SU-DHL-6 (cell line): ENCODE results near the gene ATP9B.

Experiments used
- H2AFZ ChIP-seq: fragments of 200-600 bp; sonication (generic); 2 replicates; pipeline ENCODE4 v1.6.1; 2014; ENCODE audit warnings: low read depth, mild to moderate bottlenecking, moderate library complexity, mixed read lengths, antibody characterized with exemption, low read length; ENCODE audit not compliant: severe bottlenecking
- H3F3A ChIP-seq: fragments of 200-600 bp; shearing (Covaris generic); 2 replicates; pipeline ENCODE4 v1.6.0; 2016; ENCODE audit warnings: antibody characterized with exemption, mild to moderate bottlenecking; ENCODE audit not compliant: insufficient read depth
- H3K27ac ChIP-seq: fragments of 200-600 bp; sonication (generic); 2 replicates; pipeline ENCODE4 v1.5.1; 2016; ENCODE audit warnings: low read depth, mild to moderate bottlenecking, low read length, moderate library complexity, mixed read lengths
- H3K27me3 ChIP-seq: fragments of 200-600 bp; sonication (generic), shearing (Covaris generic); 2 replicates; pipeline ENCODE4 v1.6.0; 2014; ENCODE audit warnings: mild to moderate bottlenecking, low read length
- H3K36me3 ChIP-seq: fragments of 200-600 bp; sonication (generic); 2 replicates; pipeline ENCODE4 v1.6.1; 2014; ENCODE audit warnings: mild to moderate bottlenecking, low read length, mixed read lengths
- H3K4me2 ChIP-seq: fragments of 300-600, 200-600 bp; shearing (Covaris generic), sonication (generic); 2 replicates; pipeline ENCODE4 v1.6.0; 2014; ENCODE audit warnings: low read length, low read depth, mild to moderate bottlenecking; ENCODE audit not compliant: poor library complexity, severe bottlenecking
- H3K4me3 ChIP-seq: fragments of 200-600 bp; sonication (generic); 2 replicates; pipeline ENCODE4 v1.5.1; 2014; ENCODE audit warnings: antibody characterized with exemption, low read length, mild to moderate bottlenecking, mixed read lengths; ENCODE audit not compliant: insufficient read depth, poor library complexity, severe bottlenecking
- H3K79me2 ChIP-seq: fragments of 200-600 bp; sonication (generic); 2 replicates; pipeline ENCODE4 v1.6.1; 2014; ENCODE audit warnings: mild to moderate bottlenecking, low read length, moderate library complexity; ENCODE audit not compliant: insufficient read depth
- H3K9ac ChIP-seq: fragments of 200-600 bp; sonication (generic); 2 replicates; pipeline ENCODE4 v1.7.0; 2014; ENCODE audit warnings: mild to moderate bottlenecking, low read length
- H3K9me2 ChIP-seq: fragments of 200-600 bp; sonication (generic); replicated peaks from 2 replicates; pipeline ENCODE4 v1.6.1; 2014; ENCODE audit warnings: low read length; ENCODE audit not compliant: insufficient read depth
- H3K9me3 ChIP-seq: fragments of 200-600 bp; sonication (generic); 2 replicates; pipeline ENCODE4 v1.6.1; 2014; ENCODE audit warnings: low read length, mixed read lengths; ENCODE audit not compliant: insufficient read depth
- H4K20me1 ChIP-seq: fragments of 200-600 bp; sonication (generic); 2 replicates; pipeline ENCODE4 v1.6.1; 2014; ENCODE audit warnings: low read depth, mild to moderate bottlenecking, antibody characterized with exemption, low read length, moderate library complexity, mixed read lengths
- EZH2phosphoT487 ChIP-seq: fragments of 200-600 bp; sonication (generic), shearing (Covaris generic); conservative IDR thresholded peaks from 2 replicates; pipeline ENCODE4 v1.6.1; 2018; ENCODE audit warnings: mild to moderate bottlenecking, antibody characterized with exemption, low read length, moderate library complexity, mixed read lengths
- TF ChIP-seq, protein P1 (sequence below): fragments of 200-600 bp; sonication (generic); IDR thresholded peaks from one replicate; pipeline ENCODE4 v1.5.1; 2017; ENCODE audit warnings: antibody characterized with exemption, mild to moderate bottlenecking, low read length, moderate library complexity; ENCODE audit not compliant: insufficient read depth, poor library complexity, severe bottlenecking

The ATP9B gene

DNA sequence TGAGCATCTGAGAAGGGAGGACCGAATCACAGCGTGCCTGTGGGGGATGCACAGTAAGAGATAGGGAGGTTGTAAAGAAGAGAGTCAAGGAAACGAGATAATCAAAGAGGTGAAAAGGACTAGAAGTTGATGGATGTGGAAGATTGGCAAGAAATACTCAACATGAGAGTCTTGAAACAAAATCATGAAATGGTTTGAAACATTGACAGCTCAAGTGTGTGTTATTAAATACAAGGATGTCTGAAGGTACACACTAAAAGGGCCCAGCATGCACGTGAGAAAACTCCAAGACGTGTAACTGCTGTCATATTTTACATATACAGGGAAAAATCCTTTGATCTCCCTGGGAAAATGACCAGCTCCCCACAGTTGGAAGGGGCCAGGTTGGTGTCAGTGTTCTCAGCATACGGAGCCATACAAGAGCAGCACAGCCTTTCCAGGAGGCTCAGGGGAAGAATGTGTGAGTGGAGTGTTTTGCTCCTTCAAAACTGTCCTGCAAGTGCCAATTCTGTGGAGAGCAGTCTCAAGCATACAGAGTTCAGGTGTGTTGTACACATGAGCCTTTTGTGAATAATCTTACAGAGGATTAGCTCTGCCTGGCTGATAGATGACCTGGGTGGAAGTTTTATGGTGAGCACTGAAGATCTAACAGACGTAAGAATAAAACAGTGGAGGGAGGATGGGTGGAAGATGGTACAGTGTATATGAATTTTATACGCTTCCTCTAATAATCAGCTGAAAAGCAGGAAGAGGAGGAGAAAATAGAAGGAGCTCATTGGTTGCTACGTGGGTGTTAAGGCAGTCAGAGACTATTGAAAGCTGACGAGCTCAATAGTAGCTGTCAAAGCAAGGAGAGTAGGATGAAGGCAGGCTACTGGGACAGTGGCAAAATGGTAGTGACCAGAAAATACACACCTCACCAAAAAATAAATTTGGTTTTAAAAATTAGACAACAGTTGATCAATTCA, 126.8 kb downstream of the ATP9B start:
- H4K20me1 ChIP-seq, result no peaks in the 10 kb centered on the region
- no peak overlapping the region for H3K27ac ChIP-seq
- H3K9me2 ChIP-seq, result no peaks in the 10 kb centered on the region
- no peaks in the 10 kb centered on the region for H3K27me3 ChIP-seq
- no peaks in the 10 kb centered on the region for H3K9me3 ChIP-seq
- H3K4me2 ChIP-seq, result no peak overlapping the region
- H3K36me3 ChIP-seq, result 0 out of 2 replicates have a peak, but pooled peaks cover 2% of the 10 kb centered on the region
- H3K9ac ChIP-seq, result no peak overlapping the region
- no peaks in the 10 kb centered on the region for H3F3A ChIP-seq
- H2AFZ ChIP-seq, result no peak overlapping the region
- no peak overlapping the region for H3K4me3 ChIP-seq
- TF ChIP-seq EZH2phosphoT487, result no peak
- TF ChIP-seq, protein P1, sequence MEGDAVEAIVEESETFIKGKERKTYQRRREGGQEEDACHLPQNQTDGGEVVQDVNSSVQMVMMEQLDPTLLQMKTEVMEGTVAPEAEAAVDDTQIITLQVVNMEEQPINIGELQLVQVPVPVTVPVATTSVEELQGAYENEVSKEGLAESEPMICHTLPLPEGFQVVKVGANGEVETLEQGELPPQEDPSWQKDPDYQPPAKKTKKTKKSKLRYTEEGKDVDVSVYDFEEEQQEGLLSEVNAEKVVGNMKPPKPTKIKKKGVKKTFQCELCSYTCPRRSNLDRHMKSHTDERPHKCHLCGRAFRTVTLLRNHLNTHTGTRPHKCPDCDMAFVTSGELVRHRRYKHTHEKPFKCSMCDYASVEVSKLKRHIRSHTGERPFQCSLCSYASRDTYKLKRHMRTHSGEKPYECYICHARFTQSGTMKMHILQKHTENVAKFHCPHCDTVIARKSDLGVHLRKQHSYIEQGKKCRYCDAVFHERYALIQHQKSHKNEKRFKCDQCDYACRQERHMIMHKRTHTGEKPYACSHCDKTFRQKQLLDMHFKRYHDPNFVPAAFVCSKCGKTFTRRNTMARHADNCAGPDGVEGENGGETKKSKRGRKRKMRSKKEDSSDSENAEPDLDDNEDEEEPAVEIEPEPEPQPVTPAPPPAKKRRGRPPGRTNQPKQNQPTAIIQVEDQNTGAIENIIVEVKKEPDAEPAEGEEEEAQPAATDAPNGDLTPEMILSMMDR, result no peak
- no peaks in the 10 kb centered on the region for H3K79me2 ChIP-seq

DNA sequence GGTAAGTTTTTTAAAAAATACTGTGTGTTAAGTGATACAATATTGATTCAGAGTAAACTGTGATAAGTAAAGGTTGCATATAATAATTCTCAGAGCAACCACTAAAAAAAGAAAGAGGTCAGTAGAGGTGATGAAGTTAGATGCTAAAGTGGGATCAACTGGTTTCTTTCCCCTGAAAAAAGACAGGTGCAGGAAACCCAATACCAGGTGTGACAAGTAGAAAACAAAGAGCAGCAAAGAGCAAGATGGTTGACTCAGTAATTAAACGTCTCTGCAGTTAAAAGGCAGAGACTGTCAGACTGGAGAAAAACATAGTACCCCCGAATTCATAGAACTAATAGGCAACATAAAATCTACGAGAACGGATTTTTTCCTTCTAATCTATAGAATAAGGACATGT, 128.3 kb downstream of the ATP9B start:
- no peak overlapping the region for H3K4me2 ChIP-seq
- no peaks in the 10 kb centered on the region for H3K9me3 ChIP-seq
- H3K9ac ChIP-seq, result no peak overlapping the region
- no peaks in the 10 kb centered on the region for H3K9me2 ChIP-seq
- TF ChIP-seq, protein P1, result no peak
- TF ChIP-seq EZH2phosphoT487, result no peak
- no peak overlapping the region for H3K4me3 ChIP-seq
- no peaks in the 10 kb centered on the region for H3K27me3 ChIP-seq
- no peaks in the 10 kb centered on the region for H4K20me1 ChIP-seq
- H3F3A ChIP-seq, result no peaks in the 10 kb centered on the region
- H3K27ac ChIP-seq, result no peak overlapping the region
- no peak overlapping the region for H2AFZ ChIP-seq
- no peaks in the 10 kb centered on the region for H3K79me2 ChIP-seq
- 0 out of 2 replicates have a peak, but pooled peaks cover 2% of the 10 kb centered on the region for H3K36me3 ChIP-seq

DNA sequence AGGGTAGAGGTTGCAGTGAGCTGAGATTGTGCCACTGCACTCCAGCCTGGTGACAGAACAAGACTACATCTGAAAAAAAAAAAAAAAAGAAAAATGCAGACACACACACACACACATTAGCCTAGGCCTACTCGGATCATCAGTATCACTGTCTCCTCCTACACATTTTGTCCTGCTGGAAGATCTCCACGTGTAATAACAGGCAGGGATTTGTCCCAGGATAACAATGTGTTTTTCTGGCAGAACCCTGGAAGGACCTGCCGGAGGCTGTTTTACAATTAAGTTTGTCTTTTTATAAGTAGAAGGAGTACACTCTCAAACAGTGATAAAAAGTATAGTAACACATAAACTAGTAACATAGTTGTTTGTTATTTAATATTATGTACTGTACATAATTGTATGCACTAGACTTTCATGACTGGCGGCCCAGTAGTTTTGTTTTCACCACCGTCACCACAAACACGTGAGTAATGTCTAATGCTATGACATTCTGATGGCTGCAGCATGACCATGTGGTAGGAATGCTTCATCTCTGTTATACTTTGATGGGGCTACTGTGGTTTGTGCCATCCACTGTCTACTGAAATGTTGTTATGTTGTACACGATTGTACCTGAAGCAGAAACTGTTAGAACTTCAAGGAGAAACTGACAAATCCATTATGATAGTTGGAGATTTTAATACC, 130.6 kb downstream of the ATP9B start:
- no peaks in the 10 kb centered on the region for H3K9me3 ChIP-seq
- H3K79me2 ChIP-seq, result no peaks in the 10 kb centered on the region
- H3K9ac ChIP-seq, result no peak overlapping the region
- TF ChIP-seq EZH2phosphoT487, result no peak
- TF ChIP-seq, protein P1, result no peak
- no peaks in the 10 kb centered on the region for H3K27me3 ChIP-seq
- H3K4me3 ChIP-seq, result no peak overlapping the region
- H3K4me2 ChIP-seq, result no peak overlapping the region
- no peaks in the 10 kb centered on the region for H3K36me3 ChIP-seq
- H2AFZ ChIP-seq, result no peak overlapping the region
- H4K20me1 ChIP-seq, result no peaks in the 10 kb centered on the region
- no peaks in the 10 kb centered on the region for H3K9me2 ChIP-seq
- no peak overlapping the region for H3K27ac ChIP-seq
- no peaks in the 10 kb centered on the region for H3F3A ChIP-seq
